Measurements from ENCODE around the gene BDH2. TPM values are rescaled to one million over a fixed set of nuclear protein-coding genes. Genes with fewer than 3 reads are reported as not detected.

BDH2 gene
- total RNA-seq, 1 donor from 2014 or later = 56.6 TPM

- DNase-seq (no peak), ATAC-seq (no peak)
- no peaks in the 10 kb centered on the region for H3K9me3 ChIP-seq
- no peaks in the 10 kb centered on the region for H3K4me1 ChIP-seq
- H3K4me3 ChIP-seq = no peak overlapping the region
- H3K27ac ChIP-seq = no peak overlapping the region
- no peaks in the 10 kb centered on the region for H3K36me3 ChIP-seq
- intact Hi-C loops (cut with DNase I) = no loop called here
- H3K27me3 ChIP-seq = no peaks in the 10 kb centered on the region
- TF ChIP-seq CTCF (IDR thresholded peaks at IDR 0.05) = no peak
These were observed 26.5 kb upstream of the BDH2 start for GRCh38 chr4:103126126-103126525.

- Histone ChIP-seq H3K9me3 (no peaks in the 10 kb centered on the region), H3K27ac (no peak overlapping the region), H3K27me3 (no peaks in the 10 kb centered on the region), H3K4me3 (no peak overlapping the region), H3K4me1 (no peaks in the 10 kb centered on the region), H3K36me3 (no peaks in the 10 kb centered on the region)
- intact Hi-C loops (cut with DNase I) = no loop called here
- ATAC-seq (no peak), DNase-seq (no peak)
- no peak for TF ChIP-seq CTCF (IDR thresholded peaks at IDR 0.05)
These were observed 23.5 kb upstream of the BDH2 start for GRCh38 chr4:103123114-103123513.

- ATAC-seq (no peak), DNase-seq (no peak)
- no peaks in the 10 kb centered on the region for H3K4me1 ChIP-seq
- TF ChIP-seq CTCF (IDR thresholded peaks at IDR 0.05) = no peak
- H3K36me3 ChIP-seq = no peaks in the 10 kb centered on the region
- H3K27me3 ChIP-seq = no peaks in the 10 kb centered on the region
- no peak overlapping the region for H3K4me3 ChIP-seq
- H3K9me3 ChIP-seq = no peaks in the 10 kb centered on the region
- no peak overlapping the region for H3K27ac ChIP-seq
- intact Hi-C loops (cut with DNase I) = no loop called here
These were observed 18.5 kb upstream of the BDH2 start for GRCh38 chr4:103118166-103118565.

- ATAC-seq (no peak), DNase-seq (no peak)
- no peaks in the 10 kb centered on the region for H3K36me3 ChIP-seq
- no peak overlapping the region for H3K4me3 ChIP-seq
- H3K4me1 ChIP-seq = no peaks in the 10 kb centered on the region
- no peak for TF ChIP-seq CTCF (IDR thresholded peaks at IDR 0.05)
- intact Hi-C loops (cut with DNase I) = no loop called here
- H3K9me3 ChIP-seq = no peaks in the 10 kb centered on the region
- no peak overlapping the region for H3K27ac ChIP-seq
- H3K27me3 ChIP-seq = no peaks in the 10 kb centered on the region
These were observed 12.0 kb upstream of the BDH2 start for GRCh38 chr4:103111598-103111997.

GRCh38 chr4:103108542-103108941 is 8.9 kb upstream of the BDH2 start:
- Histone ChIP-seq H3K27ac (no peak overlapping the region), H3K27me3 (no peaks in the 10 kb centered on the region), H3K36me3 (no peaks in the 10 kb centered on the region), H3K4me3 (no peak overlapping the region), H3K9me3 (no peaks in the 10 kb centered on the region), H3K4me1 (no peaks in the 10 kb centered on the region)
- no peak for TF ChIP-seq CTCF (IDR thresholded peaks at IDR 0.05)
- ATAC-seq = no peak
- intact Hi-C loops (cut with DNase I) = no loop called here
- no peak for DNase-seq

Measured in upper lobe of right lung (tissue), 1 donor.